SK-N-SH treated with all-trans-retinoic acid at 6 μM for 48 hours (cell line): Measurements from ENCODE around the gene HLA-F.

Source experiments
- ATAC-seq: fragments of 200-7000 bp; cut with Tn5 transposase; 3 replicates; pipeline ENCODE4 v1.9.1; 2020; ENCODE audit warnings: mild to moderate bottlenecking, moderate library complexity
- ARNTL ChIP-seq: fragments of 450-650 bp; formaldehyde crosslinking; IDR thresholded peaks from 2 replicates; pipeline ENCODE4 v1.5.0; 2020; ENCODE audit warnings: low read depth, mild to moderate bottlenecking, moderate library complexity, borderline replicate concordance
- CREB5 ChIP-seq: fragments of 250-450 bp; sonication (Bioruptor Pico); IDR thresholded peaks from 2 replicates; pipeline ENCODE4 v1.5.1; 2020; ENCODE audit warnings: low read depth, mild to moderate bottlenecking, moderate library complexity
- CSDC2 ChIP-seq: fragments of 250-450 bp; sonication (Bioruptor Pico); IDR thresholded peaks from 2 replicates; pipeline ENCODE4 v1.5.0; 2020; ENCODE audit warnings: mild to moderate bottlenecking, moderate library complexity
- CSRNP3 ChIP-seq: fragments of 250-450 bp; sonication (Bioruptor Pico); IDR thresholded peaks from 2 replicates; pipeline ENCODE4 v1.5.1; 2021; ENCODE audit warnings: mild to moderate bottlenecking, moderate library complexity
- ESRRG ChIP-seq: fragments of 250-450 bp; sonication (Bioruptor Pico); IDR thresholded peaks from 2 replicates; pipeline ENCODE4 v1.6.1; 2021; ENCODE audit warnings: mild to moderate bottlenecking
- ISL1 ChIP-seq: fragments of 250-450 bp; sonication (Bioruptor Pico); IDR thresholded peaks from 2 replicates; pipeline ENCODE4 v2.1.2; 2022; ENCODE audit warnings: mild to moderate bottlenecking, moderate library complexity
- OSR1 ChIP-seq: fragments of 250-450 bp; sonication (Bioruptor Pico); IDR thresholded peaks from 2 replicates; pipeline ENCODE4 v1.8.0; 2022; ENCODE audit warnings: moderate library complexity, mild to moderate bottlenecking, inconsistent platforms
- PPARA ChIP-seq: fragments of 250-450 bp; sonication (Bioruptor Pico); IDR thresholded peaks from 2 replicates; pipeline ENCODE4 v1.5.0; 2020; ENCODE audit warnings: mild to moderate bottlenecking, borderline replicate concordance
- RARB ChIP-seq: fragments of 250-450 bp; sonication (Bioruptor Pico); IDR thresholded peaks from 2 replicates; pipeline ENCODE4 v1.8.0; 2021; ENCODE audit warnings: mild to moderate bottlenecking, moderate library complexity
- SNAI2 ChIP-seq: fragments of 250-450 bp; sonication (Bioruptor Pico); IDR thresholded peaks from 2 replicates; pipeline ENCODE4 v1.5.0; 2020; ENCODE audit warnings: mild to moderate bottlenecking, moderate library complexity
- TCF4 ChIP-seq: fragments of 250-450 bp; sonication (Bioruptor Pico); IDR thresholded peaks from 2 replicates; pipeline ENCODE4 v1.8.0; 2021; ENCODE audit warnings: mild to moderate bottlenecking, moderate library complexity, borderline replicate concordance
- TOX ChIP-seq: fragments of 250-450 bp; sonication (Bioruptor Pico); IDR thresholded peaks from 2 replicates; pipeline ENCODE4 v1.8.0; 2021; ENCODE audit warnings: mild to moderate bottlenecking, moderate library complexity, borderline replicate concordance
- TSHZ2 ChIP-seq: fragments of 250-450 bp; sonication (Bioruptor Pico); IDR thresholded peaks from 2 replicates; pipeline ENCODE4 v1.5.0; 2020; ENCODE audit warnings: mild to moderate bottlenecking, moderate library complexity
- ZC3H10 ChIP-seq: fragments of 250-450 bp; sonication (Bioruptor Pico); IDR thresholded peaks from 2 replicates; pipeline ENCODE4 v1.5.1; 2021; ENCODE audit warnings: mild to moderate bottlenecking, moderate library complexity
- ZFP3 ChIP-seq: fragments of 250-450 bp; sonication (Bioruptor Pico); IDR thresholded peaks from 2 replicates; pipeline ENCODE4 v1.5.0; 2020; ENCODE audit warnings: mild to moderate bottlenecking, moderate library complexity
- ZFP30 ChIP-seq: fragments of 450-650 bp; formaldehyde crosslinking; IDR thresholded peaks from 2 replicates; pipeline ENCODE4 v1.5.0; 2022; ENCODE audit warnings: mild to moderate bottlenecking, moderate library complexity
- ZNF565 ChIP-seq: fragments of 450-650 bp; formaldehyde crosslinking; conservative IDR thresholded peaks from 2 replicates; pipeline ENCODE4 v1.5.0; 2020; ENCODE audit warnings: low read depth, mild to moderate bottlenecking, moderate library complexity
- ZNF70 ChIP-seq: fragments of 450-650 bp; formaldehyde crosslinking; IDR thresholded peaks from 2 replicates; pipeline ENCODE4 v1.5.0; 2020; ENCODE audit warnings: mild to moderate bottlenecking, moderate library complexity
- ZNF8 ChIP-seq: fragments of 450-650 bp; formaldehyde crosslinking; IDR thresholded peaks from 2 replicates; pipeline ENCODE4 v1.5.0; 2020; ENCODE audit warnings: mild to moderate bottlenecking, moderate library complexity
- TF ChIP-seq, protein P1 (sequence below): fragments of 250-450 bp; sonication (Bioruptor Pico); IDR thresholded peaks from 2 replicates; pipeline ENCODE4 v1.8.0; 2020; ENCODE audit warnings: mild to moderate bottlenecking, moderate library complexity, borderline replicate concordance
- TF ChIP-seq, protein P2 (sequence below): fragments of 250-450 bp; sonication (Bioruptor Pico); IDR thresholded peaks from 2 replicates; pipeline ENCODE4 v1.8.0; 2021; ENCODE audit warnings: low read depth, mild to moderate bottlenecking, moderate library complexity, borderline replicate concordance

The HLA-F gene

DNA sequence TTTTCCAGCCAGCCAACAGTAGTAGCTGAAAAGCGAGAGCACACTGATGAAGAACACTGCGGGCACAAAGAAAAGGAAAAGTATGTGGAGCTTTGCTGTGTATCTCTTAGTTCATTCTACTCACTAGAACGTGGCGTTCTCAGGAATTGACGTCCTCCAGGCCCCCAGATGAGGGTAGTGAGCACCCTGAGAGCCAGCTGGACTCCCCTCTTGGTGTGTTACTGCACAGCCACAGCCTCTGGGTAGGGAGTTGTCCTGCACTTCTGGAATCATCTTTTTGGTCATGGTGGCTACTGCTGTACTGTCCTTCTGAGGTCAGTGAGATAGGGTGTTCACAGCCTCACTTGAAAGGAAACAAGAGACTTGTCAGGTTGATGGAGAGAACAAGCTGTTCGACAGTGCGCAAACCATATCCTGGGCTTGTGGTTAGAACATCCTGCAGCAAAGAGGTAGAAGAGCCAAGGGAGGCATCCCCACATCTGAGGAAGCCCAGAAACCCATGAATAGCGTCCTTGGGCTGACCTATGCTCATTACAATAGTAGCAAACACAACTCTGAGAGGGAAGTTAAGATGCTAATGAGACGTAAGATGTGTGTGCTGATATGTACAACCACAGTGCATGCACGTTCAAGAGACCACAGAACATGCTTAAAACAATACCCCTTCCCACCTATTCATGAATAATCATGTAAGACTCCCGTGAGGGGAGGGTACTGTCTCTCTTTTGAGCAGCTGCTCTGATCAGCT lies 14.6 kb upstream of the HLA-F start:
- no peak for ATAC-seq

DNA sequence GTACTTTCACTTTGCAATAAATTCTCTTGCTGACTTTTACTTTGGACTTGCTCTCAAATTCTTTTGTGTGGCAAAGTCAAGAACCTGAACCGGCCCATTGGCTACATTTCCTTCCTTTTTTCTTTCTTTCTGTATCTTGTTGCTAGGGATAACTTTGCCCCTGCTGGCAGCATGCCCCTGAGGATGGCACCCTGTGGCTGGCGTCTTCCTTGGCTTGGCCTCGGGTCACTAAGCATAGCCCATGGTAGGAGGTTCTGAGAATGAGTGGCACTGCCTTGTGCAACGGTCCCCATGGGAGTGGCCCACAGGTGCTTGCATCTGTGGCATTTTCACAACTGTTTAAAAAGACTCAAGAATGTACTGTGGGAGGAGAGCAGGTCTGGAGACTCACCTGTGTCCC lies 14.0 kb upstream of the HLA-F start:
- TF ChIP-seq ZNF8, result no peak
- no peak for TF ChIP-seq SNAI2
- TF ChIP-seq CREB5, result no peak
- no peak for TF ChIP-seq TCF4 (CRISPR knock-in tag)
- TF ChIP-seq ESRRG (CRISPR knock-in tag), result no peak
- no peak for TF ChIP-seq OSR1 (CRISPR knock-in tag)
- TF ChIP-seq ARNTL, result no peak
- TF ChIP-seq TOX (CRISPR knock-in tag), result no peak
- TF ChIP-seq ZC3H10, result no peak
- no peak for ATAC-seq

More for the DNA sequence above, 14.6 kb upstream of the HLA-F start:
- no peak for TF ChIP-seq CREB5
- no peak for TF ChIP-seq ZFP30 (CRISPR knock-in tag)
- no peak for TF ChIP-seq CSRNP3
- TF ChIP-seq RARB (CRISPR knock-in tag), result no peak
- no peak for TF ChIP-seq CSDC2
- TF ChIP-seq ZNF8, result no peak
- TF ChIP-seq ZNF70, result no peak
- no peak for TF ChIP-seq ARNTL
- TF ChIP-seq TCF4 (CRISPR knock-in tag), result no peak
- TF ChIP-seq, protein P1, sequence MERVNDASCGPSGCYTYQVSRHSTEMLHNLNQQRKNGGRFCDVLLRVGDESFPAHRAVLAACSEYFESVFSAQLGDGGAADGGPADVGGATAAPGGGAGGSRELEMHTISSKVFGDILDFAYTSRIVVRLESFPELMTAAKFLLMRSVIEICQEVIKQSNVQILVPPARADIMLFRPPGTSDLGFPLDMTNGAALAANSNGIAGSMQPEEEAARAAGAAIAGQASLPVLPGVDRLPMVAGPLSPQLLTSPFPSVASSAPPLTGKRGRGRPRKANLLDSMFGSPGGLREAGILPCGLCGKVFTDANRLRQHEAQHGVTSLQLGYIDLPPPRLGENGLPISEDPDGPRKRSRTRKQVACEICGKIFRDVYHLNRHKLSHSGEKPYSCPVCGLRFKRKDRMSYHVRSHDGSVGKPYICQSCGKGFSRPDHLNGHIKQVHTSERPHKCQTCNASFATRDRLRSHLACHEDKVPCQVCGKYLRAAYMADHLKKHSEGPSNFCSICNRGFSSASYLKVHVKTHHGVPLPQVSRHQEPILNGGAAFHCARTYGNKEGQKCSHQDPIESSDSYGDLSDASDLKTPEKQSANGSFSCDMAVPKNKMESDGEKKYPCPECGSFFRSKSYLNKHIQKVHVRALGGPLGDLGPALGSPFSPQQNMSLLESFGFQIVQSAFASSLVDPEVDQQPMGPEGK, result no peak
- TF ChIP-seq, protein P2, sequence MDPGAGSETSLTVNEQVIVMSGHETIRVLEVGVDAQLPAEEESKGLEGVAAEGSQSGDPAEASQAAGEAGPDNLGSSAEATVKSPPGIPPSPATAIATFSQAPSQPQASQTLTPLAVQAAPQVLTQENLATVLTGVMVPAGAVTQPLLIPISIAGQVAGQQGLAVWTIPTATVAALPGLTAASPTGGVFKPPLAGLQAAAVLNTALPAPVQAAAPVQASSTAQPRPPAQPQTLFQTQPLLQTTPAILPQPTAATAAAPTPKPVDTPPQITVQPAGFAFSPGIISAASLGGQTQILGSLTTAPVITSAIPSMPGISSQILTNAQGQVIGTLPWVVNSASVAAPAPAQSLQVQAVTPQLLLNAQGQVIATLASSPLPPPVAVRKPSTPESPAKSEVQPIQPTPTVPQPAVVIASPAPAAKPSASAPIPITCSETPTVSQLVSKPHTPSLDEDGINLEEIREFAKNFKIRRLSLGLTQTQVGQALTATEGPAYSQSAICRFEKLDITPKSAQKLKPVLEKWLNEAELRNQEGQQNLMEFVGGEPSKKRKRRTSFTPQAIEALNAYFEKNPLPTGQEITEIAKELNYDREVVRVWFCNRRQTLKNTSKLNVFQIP, result no peak
- no peak for TF ChIP-seq PPARA (CRISPR knock-in tag)
- TF ChIP-seq ISL1, result no peak
- no peak for TF ChIP-seq ZFP3
- no peak for TF ChIP-seq ZNF565
- TF ChIP-seq TSHZ2 (CRISPR knock-in tag), result no peak
- no peak for TF ChIP-seq OSR1 (CRISPR knock-in tag)
- no peak for TF ChIP-seq ZC3H10
